HG03439 (cell line): ENCODE data around the gene FFAR2.
"Not testable (repeated sequence)": the region's sequence is repeated elsewhere in the genome, so short reads cannot be mapped to it uniquely, and the experiment has no call there.

Experiments
- ATAC-seq: cut with Tn5 transposase; IDR thresholded peaks from one replicate; pipeline ENCODE4 v1.9.1; 2021; ENCODE audit warnings: mild to moderate bottlenecking, moderate library complexity; ENCODE audit not compliant: unreplicated experiment

The FFAR2 gene

GRCh38 chr19:35423406-35423805, 24.7 kb upstream of the FFAR2 start:
- not testable (repeated sequence) for ATAC-seq

GRCh38 chr19:35425682-35426081, 22.4 kb upstream of the FFAR2 start:
- ATAC-seq = no peak

DNA sequence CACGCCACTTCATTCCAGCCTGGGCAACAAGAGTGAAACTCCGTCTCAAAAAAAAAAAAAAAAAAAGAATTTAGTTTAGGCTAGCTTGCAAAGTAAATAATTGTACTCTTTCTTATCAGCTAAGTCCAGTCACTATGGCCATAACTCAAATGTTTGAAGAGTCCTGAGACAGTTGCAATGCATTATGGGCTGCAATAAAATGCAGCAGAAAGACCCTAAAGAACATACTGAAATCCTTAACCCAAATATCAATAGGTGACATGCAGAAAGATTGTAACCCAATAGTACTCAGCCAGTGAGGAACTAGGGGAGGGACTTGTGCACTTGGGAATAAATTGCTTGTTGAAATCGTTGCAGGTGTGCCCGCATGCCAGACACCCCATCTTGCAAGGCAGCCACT, 20.9 kb upstream of the FFAR2 start:
- no peak for ATAC-seq

DNA sequence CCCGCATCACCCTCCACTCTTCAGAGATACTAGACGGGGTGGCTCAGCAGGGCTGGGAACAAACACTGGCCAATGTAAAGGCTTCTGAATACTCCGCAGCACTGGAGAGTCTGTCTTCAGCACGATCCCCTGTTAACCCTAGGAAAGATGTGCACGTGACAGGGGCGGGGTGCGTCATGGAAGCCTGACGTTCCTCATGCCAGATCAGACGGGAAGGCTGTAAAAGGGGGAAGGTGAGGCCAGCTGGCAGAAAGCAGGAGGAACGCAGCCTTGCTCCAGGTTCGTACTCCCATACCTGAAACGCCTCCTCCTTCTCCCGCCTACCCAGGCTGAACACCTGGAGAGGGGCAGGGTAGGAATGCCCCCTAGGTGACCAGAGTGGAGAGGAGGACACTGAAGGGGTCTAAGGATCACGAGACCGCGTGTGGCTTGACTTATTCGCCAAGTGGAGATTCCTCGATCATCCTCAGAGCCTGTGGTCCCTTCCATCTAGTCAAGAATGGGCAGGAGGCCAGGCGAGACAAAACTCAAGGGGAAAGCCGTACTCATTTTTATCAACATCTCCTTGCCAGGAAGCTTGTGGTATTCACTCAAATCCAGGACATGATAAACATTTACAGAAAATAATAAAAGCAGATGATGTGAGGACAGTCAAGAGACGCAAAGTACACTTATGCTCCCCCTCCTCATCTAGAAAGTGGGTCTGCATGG, 18.2 kb upstream of the FFAR2 start:
- no peak for ATAC-seq

DNA sequence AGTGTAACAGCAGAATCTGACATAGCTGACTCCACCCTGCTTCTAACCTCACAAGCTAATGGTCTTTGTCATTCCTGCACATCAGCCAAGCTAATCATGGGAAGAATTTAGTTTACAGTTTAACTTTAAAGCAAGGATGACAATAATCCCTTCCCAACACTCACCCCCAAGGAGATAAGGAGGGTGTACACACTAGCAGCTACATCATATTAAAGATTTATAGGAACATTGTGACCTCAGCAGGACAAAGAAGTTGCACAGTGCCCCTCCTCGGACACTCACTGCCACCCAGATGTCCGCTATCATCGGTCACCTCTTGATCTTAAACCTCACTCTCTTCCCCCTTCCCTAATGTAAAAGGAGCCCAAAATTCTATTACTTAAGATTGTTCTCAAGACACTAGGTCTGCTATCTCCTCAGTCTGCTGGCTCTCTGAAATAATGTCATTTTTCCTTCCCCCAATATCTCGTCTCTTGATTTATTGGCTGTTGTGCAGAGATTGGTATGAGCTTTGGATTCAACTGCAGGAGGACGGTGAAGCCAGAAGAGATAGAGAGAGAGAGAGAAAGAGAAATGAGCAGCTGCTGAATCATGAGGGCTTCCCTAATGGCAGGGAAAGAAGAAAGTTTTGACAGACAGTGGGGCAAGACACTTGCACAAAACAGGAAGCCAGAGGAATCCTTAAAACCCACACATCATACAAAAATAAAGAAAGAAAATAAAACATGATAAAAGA, 17.5 kb upstream of the FFAR2 start:
- no peak for ATAC-seq

DNA sequence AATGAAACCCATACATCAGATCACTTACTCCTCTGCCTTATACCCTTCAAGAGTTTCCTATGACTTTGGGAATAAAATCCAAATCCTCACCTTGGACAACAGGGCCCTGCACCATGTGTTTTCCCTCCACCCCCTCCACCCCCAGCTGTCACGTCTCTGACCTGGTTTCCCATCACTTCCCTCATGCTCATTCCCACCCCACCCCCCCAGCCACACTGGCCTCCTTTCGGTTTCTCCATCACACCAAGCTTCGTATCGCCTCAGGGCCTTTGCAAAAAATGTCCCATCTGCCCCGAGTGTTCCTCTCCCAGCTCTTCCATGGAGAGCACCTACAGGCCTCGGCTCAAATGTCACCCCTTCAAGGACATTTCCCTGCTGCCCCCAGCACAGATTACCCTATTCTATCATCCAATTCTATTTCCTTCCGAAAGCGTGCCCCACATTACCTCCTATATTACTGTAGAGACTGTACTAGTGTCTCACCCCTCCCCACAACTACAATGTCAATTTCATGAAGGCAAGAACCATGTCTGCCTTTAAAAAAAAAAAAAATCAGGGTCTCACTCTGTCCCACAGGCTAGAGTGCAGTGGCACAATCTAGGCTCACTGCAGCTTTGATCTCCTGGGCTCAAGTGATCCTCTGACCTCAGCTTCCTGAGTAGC, 16.8 kb upstream of the FFAR2 start:
- no peak for ATAC-seq

GRCh38 chr19:35432911-35433310, 15.1 kb upstream of the FFAR2 start:
- ATAC-seq = no peak

DNA sequence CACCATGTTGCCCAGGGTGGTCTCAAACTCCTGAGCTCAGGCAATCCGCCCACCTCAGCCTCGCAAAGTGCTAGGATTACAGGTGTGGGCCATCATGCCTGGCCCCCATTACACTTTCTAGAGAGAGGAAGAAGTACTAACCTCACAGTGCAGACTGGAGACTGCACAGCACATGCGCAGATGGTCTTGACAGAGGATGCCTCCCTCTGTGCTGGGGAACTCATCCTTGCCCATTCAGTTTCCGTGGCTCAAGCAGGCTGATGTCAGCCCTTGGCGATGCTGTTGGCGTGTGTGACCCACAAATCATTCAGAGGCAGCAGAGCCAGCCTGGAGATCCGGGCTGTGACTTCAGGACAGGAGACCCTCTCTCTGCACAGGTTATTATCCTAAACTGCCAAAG, 14.6 kb upstream of the FFAR2 start:
- ATAC-seq = no peak

DNA sequence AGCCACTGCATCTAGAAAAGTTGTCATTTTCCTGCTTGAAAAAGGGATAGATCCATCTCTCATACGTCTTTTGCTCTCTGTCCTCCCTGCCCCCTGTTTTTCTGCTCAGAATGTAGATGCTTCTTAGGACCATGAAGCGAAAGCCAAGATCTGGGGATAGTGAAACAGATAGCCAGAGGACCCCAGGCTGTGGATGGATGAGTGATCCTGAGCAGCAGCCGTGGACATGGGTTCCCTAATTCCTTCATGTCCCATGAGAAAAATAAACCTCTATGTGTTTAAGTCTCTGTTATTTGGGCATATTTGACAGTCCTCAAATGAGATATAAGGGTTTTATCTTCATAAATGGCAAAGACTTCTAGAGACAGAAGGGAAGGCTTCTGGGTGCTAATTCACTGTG, 12.2 kb upstream of the FFAR2 start:
- no peak for ATAC-seq

GRCh38 chr19:35436477-35437405, 11.3 kb upstream of the FFAR2 start:
- ATAC-seq = no peak

GRCh38 chr19:35437406-35437951, 10.6 kb upstream of the FFAR2 start:
- ATAC-seq = no peak

DNA sequence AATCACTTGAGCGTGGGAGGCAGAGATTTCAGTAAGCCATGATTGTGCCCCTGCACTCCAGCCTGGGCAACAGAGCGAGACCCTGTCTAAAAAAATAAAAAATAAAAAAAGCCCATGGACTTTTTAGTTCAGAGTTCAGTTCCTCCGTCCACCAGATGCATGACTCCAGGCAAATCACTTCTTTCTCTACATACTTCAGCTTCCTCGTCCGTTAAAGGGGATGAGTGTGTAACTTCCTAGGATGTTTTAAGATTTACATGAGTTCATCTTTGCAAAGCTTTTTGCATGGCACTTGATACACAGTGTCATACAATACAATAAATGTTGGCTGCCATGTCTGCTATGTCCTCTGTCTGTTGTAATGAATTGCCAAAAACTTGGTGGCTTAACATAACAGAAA, 10.0 kb upstream of the FFAR2 start:
- ATAC-seq = no peak

DNA sequence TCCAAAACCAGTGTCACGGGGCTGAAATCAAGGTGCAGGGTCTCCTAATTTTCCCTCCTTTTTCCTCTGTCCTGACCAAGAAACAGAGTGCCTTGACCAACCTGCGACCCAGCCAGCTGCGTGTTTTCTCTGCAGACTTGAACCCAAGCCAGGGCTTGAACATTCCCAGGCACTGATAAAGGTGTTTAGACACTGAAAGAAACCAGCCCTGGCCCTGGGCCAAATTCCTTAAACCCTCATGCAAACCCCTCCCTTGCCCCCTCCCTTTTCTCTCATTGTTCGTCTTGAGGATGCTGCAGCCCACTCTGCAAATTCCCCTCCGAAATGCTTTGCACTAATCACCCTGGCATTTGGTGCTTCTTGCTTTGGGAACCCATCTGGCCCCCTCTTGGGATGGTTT, 9.5 kb upstream of the FFAR2 start:
- no peak for ATAC-seq

DNA sequence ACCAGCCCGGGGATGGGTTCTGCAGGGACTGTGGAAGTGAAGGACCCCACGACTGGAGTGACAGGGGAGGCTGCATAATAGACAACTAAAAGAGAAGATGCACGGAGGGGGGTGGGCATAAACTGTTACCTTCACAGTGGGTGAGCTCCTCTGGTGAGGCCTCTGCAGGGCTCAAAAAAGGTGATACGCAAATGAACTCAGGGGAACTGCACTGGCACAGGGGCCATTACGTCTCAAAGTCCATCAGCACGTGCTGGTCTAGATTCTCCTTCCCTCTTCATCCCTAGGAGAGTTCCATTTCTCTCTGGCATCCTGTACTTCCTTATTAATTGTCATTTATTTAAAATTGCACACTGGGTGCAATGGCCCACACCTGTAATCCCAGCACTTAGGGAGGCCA, 8.1 kb upstream of the FFAR2 start:
- no peak for ATAC-seq

DNA sequence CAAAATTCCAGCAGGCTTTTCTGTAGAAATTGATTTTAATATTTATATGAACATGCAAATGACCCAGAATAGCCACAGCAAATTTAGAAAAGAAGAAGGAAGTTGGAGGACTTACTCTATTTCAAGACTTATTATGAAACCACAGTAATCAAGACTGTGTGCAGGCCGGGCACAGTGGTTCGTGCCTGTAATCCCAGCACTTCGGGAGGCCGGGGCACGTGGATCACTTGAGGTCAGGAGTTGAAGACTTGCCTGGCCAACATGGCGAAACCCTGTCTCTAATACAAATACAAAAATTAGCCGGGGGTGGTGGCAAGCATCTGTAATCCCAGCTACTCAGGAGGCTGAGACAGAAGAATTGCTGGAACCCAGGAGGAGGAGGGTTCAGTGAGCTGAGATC, 6.0 kb upstream of the FFAR2 start:
- no peak for ATAC-seq

DNA sequence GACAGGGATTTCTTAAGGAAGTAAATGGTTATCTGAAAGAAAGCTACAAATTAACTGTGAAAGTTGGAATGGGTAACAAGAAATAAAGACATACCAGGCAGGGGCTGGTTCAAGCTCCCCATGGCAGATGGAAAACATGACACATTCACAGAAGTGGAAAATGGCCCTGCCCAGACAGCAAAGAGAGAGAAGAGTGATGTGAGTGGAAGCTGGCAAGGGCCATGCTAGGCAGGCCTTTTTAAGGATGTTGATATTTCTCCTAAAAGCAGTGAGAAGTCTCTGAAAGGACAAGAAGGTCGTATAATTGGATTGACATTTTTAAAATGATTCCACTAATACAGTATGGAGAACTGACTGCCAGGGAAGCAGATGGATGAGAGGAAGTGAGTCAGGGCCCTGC, 3.3 kb upstream of the FFAR2 start:
- ATAC-seq = no peak

DNA sequence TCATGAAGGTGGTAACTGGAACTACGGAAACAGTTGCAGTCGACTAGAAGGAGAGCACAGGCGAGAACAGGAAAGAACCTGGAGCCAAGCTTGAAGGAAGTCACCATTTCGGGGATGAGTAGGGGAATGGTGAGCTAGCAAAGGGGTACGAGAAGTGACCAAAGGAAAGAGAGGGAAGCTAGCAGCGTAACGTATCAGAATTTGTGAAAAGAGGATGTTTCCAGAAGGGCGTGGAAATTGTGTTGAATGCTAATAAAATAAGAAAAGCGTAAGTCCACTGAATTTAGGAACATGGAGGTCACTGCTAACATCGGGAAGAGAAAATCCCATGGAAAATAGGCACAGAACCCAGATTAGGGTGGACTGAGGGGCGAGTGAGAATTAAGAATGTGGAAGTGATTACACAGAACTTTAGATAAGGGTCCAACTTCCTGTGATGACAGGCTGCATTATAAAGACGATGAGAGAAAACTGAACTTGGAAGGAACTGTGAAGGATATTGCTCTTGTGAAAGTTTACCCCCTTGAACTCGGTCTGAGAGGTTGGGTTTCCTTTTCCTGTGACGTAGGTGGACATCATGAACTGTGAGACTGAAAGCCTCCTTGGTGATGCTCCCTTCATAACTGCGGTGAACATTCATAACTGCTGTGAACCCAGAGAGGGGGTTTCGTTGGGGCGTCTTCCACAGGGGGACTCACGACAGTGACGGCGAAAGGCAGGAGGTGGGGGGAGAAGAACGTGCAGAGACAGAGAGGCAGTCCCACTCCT, 2.0 kb upstream of the FFAR2 start:
- no peak for ATAC-seq

DNA sequence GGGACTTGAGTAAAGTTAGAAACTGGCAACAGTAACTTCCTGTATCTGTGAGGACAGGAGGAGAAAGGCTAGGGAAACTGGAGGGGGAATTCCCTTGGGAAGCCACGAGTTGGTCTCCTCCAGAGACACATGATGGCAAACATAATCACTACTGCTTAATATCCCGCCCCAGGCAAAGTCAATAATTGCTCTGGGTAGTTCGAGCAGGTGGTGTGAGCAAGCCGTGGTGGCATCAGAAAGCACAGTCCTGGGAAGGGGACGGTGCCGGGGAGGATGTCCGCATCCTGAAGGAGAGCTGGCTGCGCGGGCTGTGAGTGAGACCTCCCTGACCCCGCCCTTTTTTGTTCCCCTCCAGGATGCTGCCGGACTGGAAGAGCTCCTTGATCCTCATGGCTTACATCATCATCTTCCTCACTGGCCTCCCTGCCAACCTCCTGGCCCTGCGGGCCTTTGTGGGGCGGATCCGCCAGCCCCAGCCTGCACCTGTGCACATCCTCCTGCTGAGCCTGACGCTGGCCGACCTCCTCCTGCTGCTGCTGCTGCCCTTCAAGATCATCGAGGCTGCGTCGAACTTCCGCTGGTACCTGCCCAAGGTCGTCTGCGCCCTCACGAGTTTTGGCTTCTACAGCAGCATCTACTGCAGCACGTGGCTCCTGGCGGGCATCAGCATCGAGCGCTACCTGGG, 1.4 kb downstream of the FFAR2 start:
- ATAC-seq = no peak

- ATAC-seq = no peak
These were observed 3.5 kb downstream of the FFAR2 start for GRCh38 chr19:35451338-35452096.
